ENCODE measurements around the gene ARHGAP22. TPM values are rescaled to one million over a fixed set of nuclear protein-coding genes. Genes with fewer than 3 reads are reported as not detected.

ARHGAP22 gene
- total RNA-seq, 1 donor from 2014 or later: 6.2 TPM

- Mint-ChIP-seq H3K27me3 (ENCODE audit: low read depth, unreplicated experiment) (peaks cover 65% of the 10 kb centered on the region), H3K27ac (ENCODE audit: unreplicated experiment) (no peak overlapping the region)
Measured at GRCh38 chr10:48653347-48653746, 48.5 kb upstream of the ARHGAP22 start.

DNA sequence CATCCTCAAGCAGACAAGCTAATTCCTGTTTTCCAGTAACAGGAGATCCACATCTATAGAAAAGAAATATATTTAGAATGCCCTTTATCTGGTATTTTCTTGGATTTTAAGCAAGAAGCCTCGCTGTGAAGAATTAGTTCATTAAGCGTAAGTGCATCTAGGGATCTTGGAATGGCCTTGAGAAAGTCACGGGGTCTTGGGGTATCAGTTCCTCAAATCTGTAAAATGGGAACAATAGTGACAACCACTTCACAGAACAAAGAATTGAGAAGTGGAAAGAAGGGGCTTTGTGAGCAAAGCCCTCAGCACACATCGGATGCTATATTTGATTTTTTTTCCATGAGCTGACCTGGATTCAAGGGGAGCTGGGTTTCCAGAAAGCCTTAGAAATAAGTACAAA is 47.5 kb upstream of the ARHGAP22 start:
- H4K20me1 ChIP-seq (ENCODE audit: insufficient read depth, low read length): no peaks in the 10 kb centered on the region
- H3K27me3 Mint-ChIP-seq (ENCODE audit: low read depth, unreplicated experiment): peaks cover 61% of the 10 kb centered on the region

More at GRCh38 chr10:48653347-48653746, 48.5 kb upstream of the ARHGAP22 start:
- Histone ChIP-seq H3K9me3 (ENCODE audit: insufficient read depth, low read depth, low read length) (no peaks in the 10 kb centered on the region), H3K4me1 (ENCODE audit: insufficient read depth, low read length) (peaks cover 7% of the 10 kb centered on the region), H3K4me2 (ENCODE audit: low read length) (no peak overlapping the region), H4K20me1 (ENCODE audit: insufficient read depth, low read length) (no peaks in the 10 kb centered on the region), H3K27ac (ENCODE audit: low read depth, low read length) (no peak overlapping the region), H3K4me3 (ENCODE audit: insufficient read depth, low read depth, low read length) (no peak overlapping the region), H2AFZ (ENCODE audit: low read depth, low read length) (no peak overlapping the region), H3K36me3 (ENCODE audit: insufficient read depth, low read length) (no peaks in the 10 kb centered on the region), H3K79me2 (ENCODE audit: insufficient read depth, low read length) (no peaks in the 10 kb centered on the region), H3K27me3 (ENCODE audit: insufficient read depth, low read length) (no peaks in the 10 kb centered on the region), H3K9ac (ENCODE audit: low read length) (no peak overlapping the region)
- TF ChIP-seq CTCF (IDR thresholded peaks at IDR 0.05; ENCODE audit: insufficient read depth, low read depth, low read length) (no peak), EZH2 (IDR thresholded peaks at IDR 0.05; ENCODE audit: insufficient read depth, low read length) (no peak)
- Mint-ChIP-seq H3K36me3 (ENCODE audit: low read depth, unreplicated experiment) (no peaks in the 10 kb centered on the region), H3K4me3 (ENCODE audit: unreplicated experiment) (no peak overlapping the region), H3K9me3 (ENCODE audit: unreplicated experiment) (no peaks in the 10 kb centered on the region), H3K4me1 (ENCODE audit: low read depth, unreplicated experiment) (peaks cover 2% of the 10 kb centered on the region)
- FAIRE-seq (no peak), DNase-seq (ENCODE audit: low read depth) (no peak)

More for the DNA sequence above, 47.5 kb upstream of the ARHGAP22 start:
- H2AFZ ChIP-seq (ENCODE audit: low read depth, low read length): no peak overlapping the region
- TF ChIP-seq EZH2 (IDR thresholded peaks at IDR 0.05; ENCODE audit: insufficient read depth, low read length): no peak
- TF ChIP-seq CTCF (IDR thresholded peaks at IDR 0.05; ENCODE audit: insufficient read depth, low read depth, low read length): no peak
- FAIRE-seq (no peak), DNase-seq (ENCODE audit: low read depth) (no peak)
- H3K9ac ChIP-seq (ENCODE audit: low read length): no peak overlapping the region
- H3K4me2 ChIP-seq (ENCODE audit: low read length): no peak overlapping the region
- H3K4me3 Mint-ChIP-seq (ENCODE audit: unreplicated experiment): no peak overlapping the region
- H3K27me3 ChIP-seq (ENCODE audit: insufficient read depth, low read length): no peaks in the 10 kb centered on the region
- no peaks in the 10 kb centered on the region for H3K79me2 ChIP-seq (ENCODE audit: insufficient read depth, low read length)
- no peaks in the 10 kb centered on the region for H3K36me3 Mint-ChIP-seq (ENCODE audit: low read depth, unreplicated experiment)
- no peaks in the 10 kb centered on the region for H3K36me3 ChIP-seq (ENCODE audit: insufficient read depth, low read length)
- no peak overlapping the region for H3K4me3 ChIP-seq (ENCODE audit: insufficient read depth, low read depth, low read length)
- H3K27ac Mint-ChIP-seq (ENCODE audit: unreplicated experiment): no peak overlapping the region
- H3K9me3 ChIP-seq (ENCODE audit: insufficient read depth, low read depth, low read length): no peaks in the 10 kb centered on the region
- peaks cover 2% of the 10 kb centered on the region for H3K4me1 Mint-ChIP-seq (ENCODE audit: low read depth, unreplicated experiment)
- H3K27ac ChIP-seq (ENCODE audit: low read depth, low read length): no peak overlapping the region
- peaks cover 7% of the 10 kb centered on the region for H3K4me1 ChIP-seq (ENCODE audit: insufficient read depth, low read length)
- H3K9me3 Mint-ChIP-seq (ENCODE audit: unreplicated experiment): no peaks in the 10 kb centered on the region

Measured in astrocyte (in vitro differentiated cells and primary cell).